Brain pericyte (primary cell): ENCODE results near the gene PKN1.

Experiments used
- DNase-seq: peaks from one replicate; pipeline ENCODE4 v3.0.0-alpha.2; 2012; ENCODE audit warnings: low read depth, low spot score

Gene PKN1

GRCh38 chr19:14515501-14516047 lies 82.5 kb downstream of the PKN1 start:
- no peak for DNase-seq

- DNase-seq: no peak
Measured at GRCh38 chr19:14516048-14516534, 83.0 kb downstream of the PKN1 start.

- DNase-seq: no peak
Measured at GRCh38 chr19:14516746-14517438, 83.8 kb downstream of the PKN1 start.

GRCh38 chr19:14517446-14517839 lies 84.3 kb downstream of the PKN1 start:
- no peak for DNase-seq

GRCh38 chr19:14517840-14518505 lies 84.9 kb downstream of the PKN1 start, which contains the start of gene DNAJB1:
DNAJB1 (minus strand) TSS chr19:14518397; CDS start chr19:14518349, 48 bp downstream.
- peak; percentile 41 for DNase-seq

- DNase-seq: no peak
Measured at GRCh38 chr19:14519245-14519859, 86.2 kb downstream of the PKN1 start.

GRCh38 chr19:14519860-14520407 lies 86.8 kb downstream of the PKN1 start:
- no peak for DNase-seq

- DNase-seq: no peak
Measured at GRCh38 chr19:14520543-14520942, 87.4 kb downstream of the PKN1 start.
